ENCODE measurements around the gene SELENON.

SELENON gene

GRCh38 chr1:25757846-25758185 lies 42.2 kb upstream of the SELENON start:
- Histone ChIP-seq H3K4me1 (ENCODE audit: control insufficient read depth, insufficient read depth, low read length) (no peaks in the 10 kb centered on the region), H3K27ac (ENCODE audit: extremely low read depth, low read depth, low read length) (no peak overlapping the region), H3K4me3 (ENCODE audit: low read depth, low read length) (no peak overlapping the region), H3K36me3 (ENCODE audit: control insufficient read depth in 2 of 2, insufficient read depth in 1 of 2, low read length in 2 of 2) (no peaks in the 10 kb centered on the region), H3K9me3 (ENCODE audit: control insufficient read depth, insufficient read depth, low read depth, low read length) (no peaks in the 10 kb centered on the region)
- ChIA-PET POLR2A (no interaction called here), CTCF (interaction anchor here (1.1 kb wide), 2 partner anchors 65 to 79 kb away, joined by 3 read pairs; no protein-coding TSS in a partner anchor)
- no peak for TF ChIP-seq ZNF776 (tag by site-specific recombination; IDR thresholded peaks at IDR 0.05; ENCODE audit: borderline replicate concordance)
- no peak for TF ChIP-seq ZNF449 (tag by site-specific recombination; IDR thresholded peaks at IDR 0.05)
- TF ChIP-seq ZSCAN23 (tag by site-specific recombination; IDR thresholded peaks at IDR 0.05) = no peak
- TF ChIP-seq ZNF658 (tag by site-specific recombination; IDR thresholded peaks at IDR 0.05) = no peak
- no peak for TF ChIP-seq ZNF302 (tag by site-specific recombination; IDR thresholded peaks at IDR 0.05; ENCODE audit: low read depth)
- TF ChIP-seq ZNF248 (tag by site-specific recombination; IDR thresholded peaks at IDR 0.05) = no peak
- TF ChIP-seq ZBTB26 (tag by site-specific recombination; optimal IDR thresholded peaks at IDR 0.05) = no peak
- TF ChIP-seq ZNF521 (tag by site-specific recombination; IDR thresholded peaks at IDR 0.05) = no peak
- no peak for TF ChIP-seq ZNF211 (tag by site-specific recombination; IDR thresholded peaks at IDR 0.05; ENCODE audit: low read depth)
- no peak for TF ChIP-seq FEZF1 (tag by site-specific recombination; IDR thresholded peaks at IDR 0.05)
- TF ChIP-seq PRDM10 (tag by site-specific recombination; IDR thresholded peaks at IDR 0.05) = no peak
- TF ChIP-seq ZXDB (tag by site-specific recombination; IDR thresholded peaks at IDR 0.05) = no peak
- no peak for TF ChIP-seq ZNF221 (tag by site-specific recombination; IDR thresholded peaks at IDR 0.05; ENCODE audit: borderline replicate concordance)
- no peak for TF ChIP-seq ZNF830 (tag by site-specific recombination; IDR thresholded peaks at IDR 0.05; ENCODE audit: low read depth)
- TF ChIP-seq IKZF3 (tag by site-specific recombination; IDR thresholded peaks at IDR 0.05) = no peak
- TF ChIP-seq ZNF629 (tag by site-specific recombination; IDR thresholded peaks at IDR 0.05) = no peak
- no peak for TF ChIP-seq KLF1 (tag by site-specific recombination; IDR thresholded peaks at IDR 0.05)
- TF ChIP-seq ZNF266 (tag by site-specific recombination; IDR thresholded peaks at IDR 0.05; ENCODE audit: low read depth) = no peak

- CTCF ChIA-PET = interaction anchor here (1.1 kb wide), 1 partner anchor 66 kb away, joined by 3 read pairs; no protein-coding TSS in a partner anchor
- no peaks in the 10 kb centered on the region for H3K4me1 ChIP-seq (ENCODE audit: control insufficient read depth, insufficient read depth, low read length)
- POLR2A ChIA-PET = interaction anchor here (0.9 kb wide), 1 partner anchor 14 kb away, joined by 3 read pairs; no protein-coding TSS in a partner anchor
Observed at GRCh38 chr1:25758466-25759070, 41.4 kb upstream of the SELENON start.

More at GRCh38 chr1:25758466-25759070, 41.4 kb upstream of the SELENON start:
- H3K4me3 ChIP-seq (ENCODE audit: low read depth, low read length) = no peak overlapping the region
- no peak overlapping the region for H3K27ac ChIP-seq (ENCODE audit: extremely low read depth, low read depth, low read length)
- no peaks in the 10 kb centered on the region for H3K36me3 ChIP-seq (ENCODE audit: control insufficient read depth in 2 of 2, insufficient read depth in 1 of 2, low read length in 2 of 2)
- no peaks in the 10 kb centered on the region for H3K9me3 ChIP-seq (ENCODE audit: control insufficient read depth, insufficient read depth, low read depth, low read length)
- TF ChIP-seq ZNF580 (tag by site-specific recombination; IDR thresholded peaks at IDR 0.05) = no peak
- TF ChIP-seq PBX3 (CRISPR knock-in tag; IDR thresholded peaks at IDR 0.05) = no peak
- TF ChIP-seq ZNF548 (tag by site-specific recombination; IDR thresholded peaks at IDR 0.05) = no peak
- no peak for TF ChIP-seq ZNF785 (tag by site-specific recombination; IDR thresholded peaks at IDR 0.05)

Measured in HEK293 (cell line).